HepG2 (cell line): Measurements from ENCODE around the gene PKIG. TPM values are rescaled to one million over a fixed set of nuclear protein-coding genes. Genes with fewer than 3 reads are reported as not detected.

Experiments used
- ARID4A ChIP-seq: sonication (generic); formaldehyde crosslinking; IDR thresholded peaks from 2 replicates; pipeline ENCODE4 v1.5.0; 2020; ENCODE audit warnings: mild to moderate bottlenecking, missing genetic modification reagents, borderline replicate concordance
- ARNT2 ChIP-seq: sonication (generic); formaldehyde crosslinking; IDR thresholded peaks from 2 replicates; pipeline ENCODE4 v1.8.0; 2022; ENCODE audit warnings: mild to moderate bottlenecking, low read depth, missing genetic modification reagents, moderate library complexity
- ATF2 ChIP-seq: sonication (generic); formaldehyde crosslinking; IDR thresholded peaks from 2 replicates; pipeline ENCODE4 v1.4.0; 2020; ENCODE audit warnings: missing genetic modification reagents
- GPN1 ChIP-seq: sonication (generic); formaldehyde crosslinking; IDR thresholded peaks from 2 replicates; pipeline ENCODE4 v1.5.1; 2020; ENCODE audit warnings: missing genetic modification reagents, borderline replicate concordance
- HMGXB4 ChIP-seq, 2 experiments: sonication (generic) in 1 of 2; formaldehyde crosslinking in 1 of 2; IDR thresholded peaks; 2 replicates each; pipeline versions ENCODE4 v1.4.0 to v1.6.1; 2018 to 2020; ENCODE audit warnings: missing genetic modification reagents in 2 of 2, borderline replicate concordance in 1 of 2, low read depth in 1 of 2, mild to moderate bottlenecking in 1 of 2, missing biosample characterization in 1 of 2
- MAX ChIP-seq: IDR thresholded peaks from 2 replicates; pipeline ENCODE4 v1.6.1; 2012; ENCODE audit warnings: inconsistent platforms
- RNF2 ChIP-seq: fragments of 450-650 bp; conservative IDR thresholded peaks from 2 replicates; pipeline ENCODE4 v1.6.1; 2016; ENCODE audit warnings: low read depth
- SMAD1 ChIP-seq: sonication (generic); formaldehyde crosslinking; IDR thresholded peaks from 2 replicates; pipeline ENCODE4 v1.4.0; 2020; ENCODE audit warnings: missing genetic modification reagents, low read depth, mild to moderate bottlenecking, borderline replicate concordance
- SNRNP70 ChIP-seq: fragments of 200-400 bp; formaldehyde crosslinking; IDR thresholded peaks from 2 replicates; pipeline ENCODE4 v1.6.1; 2017; ENCODE audit warnings: mild to moderate bottlenecking, low read depth, low read length, moderate library complexity
- ZNF17 ChIP-seq: sonication (generic); formaldehyde crosslinking; IDR thresholded peaks from 2 replicates; pipeline ENCODE4 v1.5.0; 2020; ENCODE audit warnings: mild to moderate bottlenecking, missing genetic modification reagents
- ZNF781 ChIP-seq: sonication (generic); formaldehyde crosslinking; IDR thresholded peaks from 2 replicates; pipeline ENCODE4 v1.5.1; 2020; ENCODE audit warnings: borderline replicate concordance, mild to moderate bottlenecking, missing genetic modification reagents; ENCODE audit errors: not compliant biosample characterization
- polyA plus RNA-seq, 8 experiments: library from polyadenylated mRNA; depleted of rRNA in 3 of 8; stranded (reverse) in 7 of 8; unstranded in 1 of 8; fragments of >200 nt; fragmentation: Illumina TruSeq in 4 of 8; extraction: Trizol in 4 of 8; gene quantifications; 2 replicates each; pipeline versions ENCODE4 v1.2.1 to v1.2.3, GENCODE V29; 2011 to 2016; ENCODE audit warnings: low read depth in 4 of 8, missing spikeins in 1 of 8, mixed read lengths in 1 of 8; ENCODE audit not compliant: insufficient read depth in 1 of 8
- total RNA-seq, 5 experiments: library from RNA; depleted of rRNA; stranded (reverse); fragments of >200 nt; fragmentation: Illumina TruSeq; extraction: Trizol; gene quantifications; 2 replicates each; pipeline ENCODE4 v1.2.3, GENCODE V29; 2016; ENCODE audit warnings: low read depth in 1 of 5

The PKIG gene
- total and polyA plus RNA-seq, 2 of the 13 experiments (the other 11 are each of a cell fraction or from before 2014, with no cell fraction given) = 30.8 to 44.5 TPM

GRCh38 chr20:44593751-44594150 is 11.4 kb downstream of the PKIG start (continued):
- TF ChIP-seq HMGXB4 (CRISPR knock-in tag; IDR thresholded peaks at IDR 0.05; ENCODE audit: borderline replicate concordance in 1 of 2, low read depth in 1 of 2) (no peak), SNRNP70 (no peak), ZNF17 (CRISPR knock-in tag) (no peak), GPN1 (CRISPR knock-in tag) (no peak), ATF2 (CRISPR knock-in tag) (no peak), ARID4A (no peak), MAX (no peak), RNF2 (no peak), ZNF781 (CRISPR knock-in tag) (no peak), ARNT2 (no peak), SMAD1 (CRISPR knock-in tag) (no peak)
